ENCODE measurements around the gene PLCB1. TPM values are rescaled to one million over a fixed set of nuclear protein-coding genes. Genes with fewer than 3 reads are reported as not detected.

The PLCB1 gene
- polyA plus RNA-seq (2011; rRNA removed) (12.3 and 16.4 TPM in 2 replicates), polyA minus RNA-seq (2011; rRNA and poly(A)+ RNA removed) (23.4 and 35.0 TPM in 2 replicates)

- Histone ChIP-seq H3K9me3 (ENCODE audit: control insufficient read depth, insufficient read depth, low read length) (no peaks in the 10 kb centered on the region), H3K4me3 (ENCODE audit: low read depth, low read length) (peak within 1 kb of the TSS; percentile 75), H3K27ac (ENCODE audit: low read depth, low read length) (peak within 1 kb of the TSS; percentile 58), H3K27me3 (ENCODE audit: control insufficient read depth, insufficient read depth, low read length) (no peaks in the 10 kb centered on the region)
- peak; percentile 94 for TF ChIP-seq CTCF (IDR thresholded peaks at IDR 0.05; ENCODE audit: low read depth, low read length)
- POLR2A ChIA-PET: interaction anchor here (0.7 to 0.8 kb wide), 2 partner anchors 196 to 590 kb away, joined by 3 to 4 read pairs; no protein-coding TSS in a partner anchor
- CTCF ChIA-PET: interaction anchor here (0.6 to 5.8 kb wide), 22 partner anchors 9 to 590 kb away, joined by 3 to 65 read pairs (median 3); no protein-coding TSS in a partner anchor
- DNase-seq (ENCODE audit: low read depth, low spot score): peak; percentile 66
Observed at GRCh38 chr20:8131598-8132483, at the start of gene PLCB1. Gene PLCB1 (plus strand): TSS chr20:8132266. CDS start chr20:8132652, 386 bp downstream.

GRCh38 chr20:8082989-8083388 is 49.1 kb upstream of the PLCB1 start:
- CTCF ChIA-PET: interaction anchor here (0.7 to 2.8 kb wide), 5 partner anchors 9 to 638 kb away, joined by 3 to 9 read pairs (median 7); no protein-coding TSS in a partner anchor
- TF ChIP-seq CTCF (IDR thresholded peaks at IDR 0.05; ENCODE audit: low read depth, low read length): no peak
- Histone ChIP-seq H3K9me3 (ENCODE audit: control insufficient read depth, insufficient read depth, low read length) (no peaks in the 10 kb centered on the region), H3K27me3 (ENCODE audit: control insufficient read depth, insufficient read depth, low read length) (no peaks in the 10 kb centered on the region), H3K4me3 (ENCODE audit: low read depth, low read length) (no peak overlapping the region), H3K27ac (ENCODE audit: low read depth, low read length) (no peak overlapping the region)
- POLR2A ChIA-PET: interaction anchor here (1.1 kb wide), 1 partner anchor 21 kb away, joined by 3 read pairs; no protein-coding TSS in a partner anchor
- DNase-seq (ENCODE audit: low read depth, low spot score): no peak

- no peak overlapping the region for H3K27ac ChIP-seq (ENCODE audit: low read depth, low read length)
- TF ChIP-seq CTCF (IDR thresholded peaks at IDR 0.05; ENCODE audit: low read depth, low read length): no peak
- no peak for DNase-seq (ENCODE audit: low read depth, low spot score)
- CTCF ChIA-PET: interaction anchor here (1.2 to 2.8 kb wide), 2 partner anchors 47 to 632 kb away, joined by 3 to 10 read pairs; no protein-coding TSS in a partner anchor
- POLR2A ChIA-PET: no interaction called here
- no peaks in the 10 kb centered on the region for H3K27me3 ChIP-seq (ENCODE audit: control insufficient read depth, insufficient read depth, low read length)
- H3K4me3 ChIP-seq (ENCODE audit: low read depth, low read length): no peak overlapping the region
- H3K9me3 ChIP-seq (ENCODE audit: control insufficient read depth, insufficient read depth, low read length): no peaks in the 10 kb centered on the region
Observed at GRCh38 chr20:8089668-8090067, 42.4 kb upstream of the PLCB1 start.

- no peaks in the 10 kb centered on the region for H3K27me3 ChIP-seq (ENCODE audit: control insufficient read depth, insufficient read depth, low read length)
- no peak for DNase-seq (ENCODE audit: low read depth, low spot score)
- TF ChIP-seq CTCF (IDR thresholded peaks at IDR 0.05; ENCODE audit: low read depth, low read length): no peak
- CTCF ChIA-PET: interaction anchor here (1.5 kb wide), 1 partner anchor 628 kb away, joined by 3 read pairs; no protein-coding TSS in a partner anchor
- H3K27ac ChIP-seq (ENCODE audit: low read depth, low read length): no peak overlapping the region
- H3K4me3 ChIP-seq (ENCODE audit: low read depth, low read length): no peak overlapping the region
- POLR2A ChIA-PET: no interaction called here
- H3K9me3 ChIP-seq (ENCODE audit: control insufficient read depth, insufficient read depth, low read length): no peaks in the 10 kb centered on the region
Observed at GRCh38 chr20:8094415-8094818, 37.6 kb upstream of the PLCB1 start.

DNA sequence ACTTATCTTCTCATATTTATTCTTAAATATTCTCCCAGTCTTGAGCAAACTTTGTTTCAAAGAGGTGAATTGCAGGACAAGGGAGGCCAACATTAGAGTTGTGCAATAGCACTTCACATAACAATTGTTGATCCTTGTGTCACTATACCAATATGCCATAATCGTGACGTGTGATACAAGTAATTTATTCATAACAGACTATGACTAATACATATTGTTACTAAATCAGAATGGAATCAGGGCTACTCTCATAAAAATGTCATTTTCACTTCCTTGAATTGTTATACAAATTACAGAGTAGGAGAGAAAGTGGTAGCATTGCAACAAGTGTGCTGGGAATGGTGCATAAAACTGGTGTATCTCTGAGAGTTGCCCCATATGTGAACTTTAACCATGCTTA is 37.2 kb upstream of the PLCB1 start:
- H3K9me3 ChIP-seq (ENCODE audit: control insufficient read depth, insufficient read depth, low read length): no peaks in the 10 kb centered on the region
- no peak for TF ChIP-seq CTCF (IDR thresholded peaks at IDR 0.05; ENCODE audit: low read depth, low read length)
- CTCF ChIA-PET: interaction anchor here (1.5 kb wide), 1 partner anchor 627 kb away, joined by 3 read pairs; no protein-coding TSS in a partner anchor
- POLR2A ChIA-PET: no interaction called here
- no peak overlapping the region for H3K27ac ChIP-seq (ENCODE audit: low read depth, low read length)
- H3K27me3 ChIP-seq (ENCODE audit: control insufficient read depth, insufficient read depth, low read length): no peaks in the 10 kb centered on the region
- no peak for DNase-seq (ENCODE audit: low read depth, low spot score)
- H3K4me3 ChIP-seq (ENCODE audit: low read depth, low read length): no peak overlapping the region

All from AG04450 (cell line).